ENCODE data around the gene SMOC1. TPM values are rescaled to one million over a fixed set of nuclear protein-coding genes. Genes with fewer than 3 reads are reported as not detected.

The SMOC1 gene
- total RNA-seq, 1 donor from 2014 or later, result 0.49 TPM

- Mint-ChIP-seq H3K27ac (ENCODE audit: unreplicated experiment) (no peak overlapping the region), H3K9me3 (ENCODE audit: unreplicated experiment) (peaks cover 3% of the 10 kb centered on the region), H3K27me3 (ENCODE audit: unreplicated experiment) (peaks cover 2% of the 10 kb centered on the region), H3K36me3 (ENCODE audit: unreplicated experiment) (peaks cover 4% of the 10 kb centered on the region), H3K4me3 (ENCODE audit: unreplicated experiment) (no peak overlapping the region), H3K4me1 (ENCODE audit: low read depth, unreplicated experiment) (no peaks in the 10 kb centered on the region)
- DNase-seq, result no peak
- TF ChIP-seq, protein P1, sequence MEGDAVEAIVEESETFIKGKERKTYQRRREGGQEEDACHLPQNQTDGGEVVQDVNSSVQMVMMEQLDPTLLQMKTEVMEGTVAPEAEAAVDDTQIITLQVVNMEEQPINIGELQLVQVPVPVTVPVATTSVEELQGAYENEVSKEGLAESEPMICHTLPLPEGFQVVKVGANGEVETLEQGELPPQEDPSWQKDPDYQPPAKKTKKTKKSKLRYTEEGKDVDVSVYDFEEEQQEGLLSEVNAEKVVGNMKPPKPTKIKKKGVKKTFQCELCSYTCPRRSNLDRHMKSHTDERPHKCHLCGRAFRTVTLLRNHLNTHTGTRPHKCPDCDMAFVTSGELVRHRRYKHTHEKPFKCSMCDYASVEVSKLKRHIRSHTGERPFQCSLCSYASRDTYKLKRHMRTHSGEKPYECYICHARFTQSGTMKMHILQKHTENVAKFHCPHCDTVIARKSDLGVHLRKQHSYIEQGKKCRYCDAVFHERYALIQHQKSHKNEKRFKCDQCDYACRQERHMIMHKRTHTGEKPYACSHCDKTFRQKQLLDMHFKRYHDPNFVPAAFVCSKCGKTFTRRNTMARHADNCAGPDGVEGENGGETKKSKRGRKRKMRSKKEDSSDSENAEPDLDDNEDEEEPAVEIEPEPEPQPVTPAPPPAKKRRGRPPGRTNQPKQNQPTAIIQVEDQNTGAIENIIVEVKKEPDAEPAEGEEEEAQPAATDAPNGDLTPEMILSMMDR (IDR thresholded peaks at IDR 0.05; ENCODE audit: partially characterized antibody, unreplicated experiment), result no peak
Measured at GRCh38 chr14:69854598-69854997, 24.6 kb upstream of the SMOC1 start.

DNA sequence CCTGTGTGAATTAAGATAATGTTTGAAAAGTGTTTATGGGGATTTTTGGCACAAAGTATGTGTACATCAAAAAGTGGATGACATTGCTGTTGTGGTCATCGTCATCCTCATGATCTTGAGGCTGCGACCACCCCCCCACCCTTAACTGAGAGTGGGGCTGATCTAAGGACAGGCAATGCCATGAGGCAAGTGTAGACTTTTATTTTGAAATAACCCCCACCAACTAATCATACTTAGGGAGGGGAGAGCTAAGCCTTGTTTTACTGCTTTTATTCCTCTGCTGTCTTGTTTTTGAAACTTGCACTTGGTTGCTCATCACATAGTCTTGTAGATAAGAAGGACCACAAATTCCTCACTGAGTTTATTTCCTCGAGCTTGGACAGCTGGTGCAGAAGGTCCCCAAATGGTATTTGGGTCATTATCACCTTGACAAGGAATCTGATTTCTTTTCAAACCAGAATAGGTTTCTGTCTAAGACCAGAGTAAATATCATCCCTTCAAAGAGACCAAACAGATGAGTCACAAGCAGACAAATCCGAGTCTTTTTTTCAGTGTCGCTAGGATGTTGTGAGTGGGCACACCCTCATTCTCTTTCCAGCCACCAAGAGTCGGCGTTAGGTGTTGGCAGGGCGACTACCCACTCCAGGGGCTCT is 23.9 kb upstream of the SMOC1 start:
- Mint-ChIP-seq H3K4me3 (ENCODE audit: unreplicated experiment) (no peak overlapping the region), H3K36me3 (ENCODE audit: unreplicated experiment) (peaks cover 4% of the 10 kb centered on the region), H3K4me1 (ENCODE audit: low read depth, unreplicated experiment) (no peaks in the 10 kb centered on the region), H3K9me3 (ENCODE audit: unreplicated experiment) (peaks cover 3% of the 10 kb centered on the region), H3K27me3 (ENCODE audit: unreplicated experiment) (peaks cover 2% of the 10 kb centered on the region), H3K27ac (ENCODE audit: unreplicated experiment) (no peak overlapping the region)
- TF ChIP-seq, protein P1 (IDR thresholded peaks at IDR 0.05; ENCODE audit: partially characterized antibody, unreplicated experiment), result no peak
- no peak for DNase-seq

- Mint-ChIP-seq H3K36me3 (ENCODE audit: unreplicated experiment) (peaks cover 7% of the 10 kb centered on the region), H3K4me3 (ENCODE audit: unreplicated experiment) (no peak overlapping the region), H3K9me3 (ENCODE audit: unreplicated experiment) (peaks cover 5% of the 10 kb centered on the region), H3K27me3 (ENCODE audit: unreplicated experiment) (peaks cover 2% of the 10 kb centered on the region), H3K4me1 (ENCODE audit: low read depth, unreplicated experiment) (no peaks in the 10 kb centered on the region), H3K27ac (ENCODE audit: unreplicated experiment) (no peak overlapping the region)
- DNase-seq, result no peak
- TF ChIP-seq, protein P1 (IDR thresholded peaks at IDR 0.05; ENCODE audit: partially characterized antibody, unreplicated experiment), result no peak
Measured at GRCh38 chr14:69858801-69859200, 20.4 kb upstream of the SMOC1 start.

DNA sequence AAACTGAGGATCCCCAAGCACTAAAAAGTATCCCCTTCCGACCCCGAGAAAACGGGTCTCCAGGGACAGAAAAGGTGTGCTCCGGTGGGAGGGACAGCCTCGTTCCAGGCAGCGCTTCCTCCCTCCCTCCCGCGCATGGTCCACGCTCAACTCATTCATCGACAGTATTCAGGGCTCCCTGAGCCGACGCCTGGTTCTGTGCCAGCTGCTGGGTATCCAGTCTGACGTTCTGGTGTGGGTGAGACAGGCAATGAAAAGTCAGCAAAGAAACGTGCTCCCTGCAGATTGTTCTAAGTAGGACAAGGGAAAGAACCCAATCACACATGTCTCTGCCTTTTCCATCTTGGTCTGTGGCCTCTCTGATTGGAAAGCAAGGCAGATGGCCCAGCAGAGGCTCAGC is 19.6 kb upstream of the SMOC1 start:
- no peak for DNase-seq
- Mint-ChIP-seq H3K27ac (ENCODE audit: unreplicated experiment) (no peak overlapping the region), H3K36me3 (ENCODE audit: unreplicated experiment) (peaks cover 14% of the 10 kb centered on the region), H3K4me3 (ENCODE audit: unreplicated experiment) (no peak overlapping the region), H3K9me3 (ENCODE audit: unreplicated experiment) (peaks cover 7% of the 10 kb centered on the region), H3K4me1 (ENCODE audit: low read depth, unreplicated experiment) (no peaks in the 10 kb centered on the region), H3K27me3 (ENCODE audit: unreplicated experiment) (peaks cover 2% of the 10 kb centered on the region)
- TF ChIP-seq, protein P1 (IDR thresholded peaks at IDR 0.05; ENCODE audit: partially characterized antibody, unreplicated experiment), result no peak

- no peak for DNase-seq
- Mint-ChIP-seq H3K4me3 (ENCODE audit: unreplicated experiment) (no peak overlapping the region), H3K36me3 (ENCODE audit: unreplicated experiment) (peaks cover 20% of the 10 kb centered on the region), H3K27me3 (ENCODE audit: unreplicated experiment) (peaks cover 2% of the 10 kb centered on the region), H3K4me1 (ENCODE audit: low read depth, unreplicated experiment) (no peaks in the 10 kb centered on the region), H3K9me3 (ENCODE audit: unreplicated experiment) (peaks cover 7% of the 10 kb centered on the region), H3K27ac (ENCODE audit: unreplicated experiment) (no peak overlapping the region)
- TF ChIP-seq, protein P1 (IDR thresholded peaks at IDR 0.05; ENCODE audit: partially characterized antibody, unreplicated experiment), result no peak
Measured at GRCh38 chr14:69860221-69860620, 19.0 kb upstream of the SMOC1 start.
